Stimulated activated naive CD4-positive, alpha-beta T cell (primary cell): Measurements from ENCODE around the gene RADX.
"Not testable (repeated sequence)": the region's sequence is repeated elsewhere in the genome, so short reads cannot be mapped to it uniquely, and the experiment has no call there.

Experiments
- DNase-seq, 6 experiments: peaks; one replicate each; lab custom pipeline; 2025; lab: John Stamatoyannopoulos, UW

RADX gene, protein sequence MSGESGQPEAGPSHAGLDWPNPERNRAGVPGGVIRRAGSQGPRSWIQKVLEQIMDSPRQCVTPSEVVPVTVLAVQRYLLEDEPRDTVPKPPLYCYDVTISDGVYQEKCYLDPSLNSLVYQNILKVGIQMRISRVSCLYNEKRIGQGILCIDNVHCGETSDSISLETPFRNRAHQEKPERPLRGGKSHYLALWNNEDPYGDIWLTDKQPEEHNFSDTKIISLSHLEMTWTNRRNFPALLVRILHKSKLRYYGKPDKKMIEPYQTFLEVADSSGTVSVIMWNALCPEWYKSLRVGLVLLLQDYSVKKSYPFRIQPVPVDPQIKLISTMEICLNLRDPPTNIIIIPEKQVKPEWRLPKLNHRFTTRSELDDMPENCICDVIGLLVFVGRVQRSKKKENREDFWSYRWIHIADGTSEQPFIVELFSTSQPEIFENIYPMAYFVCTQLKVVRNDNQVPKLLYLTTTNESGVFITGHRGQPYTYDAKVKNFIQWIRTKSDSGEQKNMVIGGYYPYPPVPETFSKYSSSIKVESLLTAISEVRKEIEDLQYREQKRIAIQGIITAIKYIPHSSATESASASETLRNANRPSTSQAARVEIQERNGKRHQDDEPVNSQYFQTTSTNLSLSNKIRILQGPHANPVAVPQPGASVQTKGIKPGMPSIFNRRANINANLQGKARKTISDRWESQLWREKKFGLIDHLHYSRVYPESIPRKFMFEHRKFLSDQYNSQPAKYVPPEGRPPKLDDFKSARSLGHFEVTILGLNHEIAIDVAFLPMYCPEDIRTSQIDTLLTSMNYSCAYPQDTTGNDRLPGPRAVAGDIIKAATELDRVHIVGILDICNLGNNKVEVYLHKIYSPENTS

DNA sequence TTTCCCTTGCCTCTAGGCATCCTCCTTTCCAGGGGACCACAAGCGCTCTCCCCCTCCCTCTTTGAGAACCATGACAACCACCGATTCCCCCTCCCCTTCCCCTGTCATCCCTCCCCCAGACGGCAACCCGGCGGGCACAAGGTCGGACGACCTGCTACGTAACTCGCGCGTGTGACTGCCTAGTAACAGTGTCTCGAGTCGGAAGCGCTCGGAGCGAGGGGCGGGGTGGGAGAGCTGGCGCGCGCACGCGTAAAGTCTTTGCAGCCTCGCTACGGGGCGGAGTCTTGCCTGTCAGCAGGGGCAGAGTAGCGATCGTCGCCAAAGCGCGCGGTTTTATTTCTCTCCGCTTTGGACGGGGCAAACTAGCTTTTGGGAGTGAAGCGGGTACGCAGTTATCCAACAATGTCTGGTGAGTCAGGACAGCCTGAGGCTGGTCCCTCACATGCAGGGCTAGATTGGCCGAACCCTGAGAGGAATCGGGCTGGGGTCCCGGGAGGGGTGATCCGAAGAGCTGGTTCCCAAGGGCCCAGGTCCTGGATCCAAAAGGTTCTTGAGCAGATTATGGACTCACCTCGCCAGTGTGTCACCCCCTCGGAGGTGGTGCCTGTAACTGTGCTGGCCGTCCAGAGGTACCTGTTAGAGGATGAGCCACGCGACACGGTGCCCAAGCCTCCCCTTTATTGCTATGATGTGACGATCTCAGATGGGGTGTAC, at the start of gene RADX:
Gene RADX, plus strand, starts transcription at position 300 of the 714 bp plus-strand sequence. Its CDS starts 103 bp downstream, at position 403.
- peak; percentile 76 to 87 (median 82) for DNase-seq

DNA sequence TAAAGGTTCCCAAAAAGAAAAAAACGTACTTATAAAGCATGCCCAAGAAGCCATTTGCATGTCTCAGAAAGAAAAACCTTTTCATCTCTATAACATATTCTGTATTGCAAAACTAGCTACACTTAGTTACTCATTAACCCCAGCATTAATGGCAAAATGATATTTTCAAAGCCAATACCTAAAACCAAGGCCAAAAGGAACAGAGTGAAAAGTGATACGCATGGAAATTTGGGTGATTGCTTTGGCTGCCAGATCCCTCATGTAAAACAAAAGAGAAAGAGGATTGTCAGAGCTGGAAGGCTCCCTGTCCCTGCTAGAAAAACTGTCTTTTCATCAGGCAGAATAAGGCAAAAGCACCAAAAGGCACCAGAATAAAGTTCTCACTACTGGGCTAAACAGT, 46.8 kb upstream of the RADX start:
- DNase-seq, result no peak

DNA sequence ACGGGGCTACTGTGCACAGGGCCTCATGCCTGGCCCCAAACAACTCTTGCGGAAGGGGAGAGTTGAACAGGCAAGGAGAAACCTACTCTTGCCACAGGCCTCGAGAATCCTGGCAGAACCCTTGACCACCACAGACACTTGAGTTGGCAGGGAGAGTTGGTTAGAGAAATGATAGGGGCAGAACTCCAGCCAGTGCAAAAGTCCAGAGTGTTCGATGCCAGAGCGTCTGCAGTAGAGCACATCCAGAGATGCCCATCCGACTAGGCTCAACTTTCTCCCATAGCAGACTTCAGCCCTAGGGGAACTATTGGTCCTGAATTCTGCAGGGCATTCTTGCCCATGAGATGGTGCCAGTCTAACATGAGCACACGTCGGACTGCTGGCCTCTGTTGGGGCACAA, 45.4 kb upstream of the RADX start:
- no peak for DNase-seq

DNA sequence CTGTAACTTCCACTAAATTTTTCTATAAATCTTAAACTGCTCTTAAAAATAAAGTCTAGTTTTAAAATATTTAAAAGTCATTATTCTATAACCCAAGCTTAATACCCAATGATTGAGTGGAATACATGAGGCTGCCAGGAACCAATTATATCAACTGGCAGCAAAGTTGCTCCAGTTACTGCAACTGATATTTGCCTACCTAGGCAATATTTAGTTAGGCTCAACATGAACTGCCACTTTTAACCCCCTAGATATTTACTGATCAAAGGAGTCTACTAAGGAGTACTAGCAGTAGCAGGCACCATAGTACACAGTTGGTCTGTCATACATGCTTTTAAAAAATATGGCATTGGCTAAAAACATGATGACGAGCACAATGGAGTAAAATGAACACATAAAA, 29.9 kb upstream of the RADX start:
- DNase-seq, result no peak

DNA sequence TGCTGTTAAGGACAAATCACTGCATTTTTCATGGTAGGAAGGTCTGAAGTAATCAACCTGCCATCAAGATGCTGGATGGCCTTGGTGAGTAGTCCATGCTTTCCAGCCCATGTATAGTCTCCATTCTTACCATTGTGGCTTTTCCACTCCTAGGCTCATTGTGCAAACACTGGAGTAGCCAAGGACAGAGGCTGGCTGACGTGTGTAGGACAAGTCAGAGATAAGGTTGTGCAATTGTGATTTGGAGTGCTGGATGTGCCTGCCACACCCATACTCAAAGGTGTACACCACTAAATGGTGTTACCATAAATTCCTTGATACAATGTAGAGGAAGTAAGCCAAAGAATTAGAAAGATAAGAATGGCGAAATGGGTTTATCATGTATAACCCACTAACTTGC, 26.3 kb upstream of the RADX start:
- no peak for DNase-seq

DNA sequence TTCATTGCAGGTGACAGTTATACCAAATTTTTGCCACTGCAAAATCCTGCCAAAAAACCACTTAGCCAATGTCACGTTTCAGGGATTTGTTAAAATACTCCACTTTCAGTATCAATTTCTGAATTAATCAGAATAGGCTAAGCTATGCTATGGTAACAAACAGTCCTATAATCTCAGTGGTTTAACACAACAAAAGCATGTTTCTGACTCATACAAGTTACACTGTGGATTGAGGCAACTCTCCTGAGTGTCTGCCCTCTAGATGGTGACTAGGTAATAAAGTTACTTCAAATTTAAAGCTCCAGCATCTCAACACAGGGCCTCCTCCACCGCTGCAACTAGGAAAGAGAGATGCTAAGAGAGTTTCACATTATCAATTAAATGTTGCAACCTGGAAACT, 23.0 kb upstream of the RADX start:
- no peak for DNase-seq

DNA sequence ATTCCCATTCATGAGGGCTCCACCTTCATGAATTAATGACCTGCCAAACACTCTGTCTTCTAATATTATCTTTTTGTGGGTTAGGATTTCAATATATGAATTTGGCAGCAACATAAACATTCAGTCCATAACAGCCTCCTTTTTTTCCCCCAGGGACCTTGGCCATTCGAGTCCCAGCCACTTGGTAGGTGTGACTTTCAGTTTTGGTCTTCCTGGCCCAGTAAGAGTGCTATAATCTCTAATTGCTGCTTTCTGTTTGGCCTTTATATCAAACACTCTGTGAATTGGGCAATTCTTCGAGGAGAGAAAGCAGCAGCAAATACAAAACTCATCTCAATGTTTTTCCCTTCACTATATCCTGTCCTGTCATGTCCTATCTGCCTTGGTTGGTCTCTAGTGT, 12.4 kb upstream of the RADX start:
- DNase-seq, result no peak

DNA sequence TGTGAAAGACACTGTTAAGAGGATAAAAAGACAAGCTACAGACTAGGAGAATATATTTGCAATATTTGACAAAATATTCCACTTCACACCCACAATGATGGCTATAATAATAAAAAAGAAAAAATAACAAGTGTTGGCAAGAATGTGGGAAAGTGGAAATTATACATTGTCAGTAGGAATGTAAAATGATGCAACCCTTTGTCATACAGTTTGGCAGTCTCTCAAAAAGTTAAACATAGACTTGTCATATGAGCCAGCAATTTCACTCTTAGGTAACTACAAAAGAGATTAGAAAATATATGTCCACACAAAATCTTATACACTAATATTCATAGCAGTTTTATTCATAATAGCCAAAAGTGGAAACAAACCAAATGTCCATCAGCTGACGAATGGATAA, 5.2 kb upstream of the RADX start:
- DNase-seq, result no peak

DNA sequence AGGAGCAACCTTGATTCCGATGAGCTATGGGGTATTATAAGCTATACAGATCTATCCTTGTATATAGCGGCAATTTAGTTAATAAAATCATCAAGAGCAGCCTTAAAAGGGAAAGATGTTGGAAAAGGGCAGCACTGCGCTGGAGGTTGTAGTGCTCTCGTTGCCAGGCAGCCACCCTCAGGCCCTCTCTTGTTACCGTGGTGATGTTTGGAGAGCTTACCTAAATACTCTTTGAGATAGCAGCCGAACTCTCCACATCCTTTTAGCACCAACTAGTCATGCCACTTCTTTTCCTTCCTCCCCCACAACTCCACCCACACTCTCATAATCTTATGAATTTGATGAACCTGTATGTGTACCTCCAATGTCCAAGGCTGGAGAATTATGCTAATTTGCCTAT, 3.8 kb upstream of the RADX start:
- peak in 5 of 6 experiments; percentile 0 to 20 (median 10) for DNase-seq

DNA sequence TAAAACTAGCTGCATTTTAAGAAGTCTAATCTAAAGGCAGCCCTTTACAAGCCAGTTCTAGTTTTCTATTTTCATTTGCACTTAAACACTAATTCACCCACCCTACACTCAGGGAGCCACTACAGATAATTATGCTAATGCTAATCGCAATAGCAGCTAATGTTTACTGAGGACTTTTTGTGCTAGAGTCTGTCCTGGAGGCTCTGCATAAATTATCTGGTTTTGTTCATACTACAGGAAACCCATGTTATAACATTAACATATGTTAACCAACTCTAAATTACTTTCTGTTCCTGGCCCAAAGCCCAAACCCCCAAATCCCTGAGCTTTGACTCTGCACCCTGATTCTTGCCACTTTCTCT, 480 bp upstream of the RADX start:
- DNase-seq, result no peak

DNA sequence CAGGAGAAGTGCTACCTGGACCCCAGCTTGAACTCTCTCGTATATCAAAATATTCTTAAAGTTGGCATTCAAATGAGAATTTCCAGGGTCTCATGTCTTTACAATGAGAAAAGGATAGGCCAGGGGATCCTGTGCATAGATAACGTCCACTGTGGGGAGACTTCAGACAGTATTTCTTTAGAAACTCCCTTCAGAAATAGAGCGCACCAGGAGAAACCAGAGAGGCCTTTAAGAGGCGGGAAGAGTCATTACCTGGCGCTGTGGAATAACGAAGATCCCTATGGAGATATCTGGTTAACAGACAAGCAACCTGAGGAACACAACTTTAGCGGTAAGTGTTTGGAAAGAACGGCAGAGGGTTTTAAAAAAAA, 600 bp downstream of the RADX start:
- DNase-seq, result peak in 1 of 6 experiments; percentile 17

DNA sequence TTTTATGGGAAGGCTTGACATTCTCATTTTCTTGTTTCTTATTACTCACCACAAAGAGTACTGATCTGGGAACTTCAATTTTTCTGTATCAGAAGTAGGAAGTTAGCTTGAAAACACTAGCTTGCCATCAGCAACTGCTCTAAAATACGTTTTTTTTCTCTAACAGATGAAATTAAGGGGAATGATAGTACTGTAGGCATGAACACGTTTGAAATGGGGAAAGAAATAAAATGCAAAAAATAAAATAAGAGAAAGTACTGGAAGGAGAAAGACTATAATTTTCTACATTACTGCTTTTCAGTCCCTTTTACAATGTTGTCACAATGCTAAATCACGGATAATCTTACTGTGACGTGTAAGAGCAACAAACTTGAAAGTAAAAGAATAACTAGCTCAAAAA, 1.5 kb downstream of the RADX start:
- no peak for DNase-seq

DNA sequence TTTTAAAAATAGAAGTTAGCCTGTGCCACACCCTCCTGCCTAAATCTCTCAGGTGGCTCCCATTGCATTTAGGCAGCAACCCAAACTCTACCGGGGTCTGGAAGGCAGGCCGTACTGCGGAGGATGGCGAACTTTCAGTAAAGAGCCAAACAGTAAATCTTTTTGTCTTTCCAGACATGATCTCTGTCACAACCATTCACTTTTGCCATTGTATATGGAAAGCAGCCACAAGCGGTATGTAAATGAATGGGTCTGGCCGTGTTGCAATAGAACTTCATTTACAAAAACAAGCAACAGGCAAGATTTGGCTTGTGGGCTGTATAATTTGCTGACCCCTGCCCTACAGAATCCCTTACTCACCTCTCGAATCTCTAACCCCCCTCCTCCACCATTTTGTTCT, 3.3 kb downstream of the RADX start:
- DNase-seq, result no peak

DNA sequence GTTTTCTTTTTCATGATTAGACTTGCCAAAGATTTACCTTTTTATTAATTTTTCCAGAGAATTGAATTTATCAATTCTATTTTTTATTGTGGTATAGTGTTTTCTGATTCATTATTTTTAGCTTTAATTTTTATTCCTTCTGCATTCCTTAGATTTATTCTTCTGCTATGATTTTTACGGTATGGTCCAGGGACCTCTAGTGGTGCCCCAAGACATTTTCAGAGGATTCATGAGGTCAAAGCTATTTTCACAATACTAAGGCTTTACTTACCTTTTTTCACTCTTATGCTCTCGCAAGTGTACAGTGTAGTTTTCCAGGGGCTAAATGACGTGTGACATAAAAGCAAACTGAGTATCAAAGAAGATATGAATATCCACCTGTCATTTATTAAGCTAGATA, 8.0 kb downstream of the RADX start:
- no peak for DNase-seq

DNA sequence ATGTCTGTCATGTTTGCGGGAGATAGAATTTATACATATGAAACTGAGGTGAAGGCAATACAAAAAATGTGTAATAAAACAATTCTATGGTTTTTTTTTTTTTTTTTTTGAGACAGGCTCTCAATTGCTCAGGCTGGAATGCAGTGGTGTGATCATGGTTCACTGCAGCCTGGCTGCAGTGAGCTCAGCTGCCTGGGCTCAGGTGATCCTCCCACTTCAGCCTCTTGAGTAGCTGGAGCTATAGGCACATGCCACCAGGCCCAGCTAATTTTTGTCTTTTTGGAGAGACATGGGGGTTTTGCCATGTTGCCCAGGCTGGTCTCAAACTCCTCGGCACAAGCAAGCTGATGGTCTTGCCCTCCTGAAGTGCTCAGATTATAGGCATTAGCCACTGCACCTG, 10.1 kb downstream of the RADX start:
- DNase-seq, result no peak

DNA sequence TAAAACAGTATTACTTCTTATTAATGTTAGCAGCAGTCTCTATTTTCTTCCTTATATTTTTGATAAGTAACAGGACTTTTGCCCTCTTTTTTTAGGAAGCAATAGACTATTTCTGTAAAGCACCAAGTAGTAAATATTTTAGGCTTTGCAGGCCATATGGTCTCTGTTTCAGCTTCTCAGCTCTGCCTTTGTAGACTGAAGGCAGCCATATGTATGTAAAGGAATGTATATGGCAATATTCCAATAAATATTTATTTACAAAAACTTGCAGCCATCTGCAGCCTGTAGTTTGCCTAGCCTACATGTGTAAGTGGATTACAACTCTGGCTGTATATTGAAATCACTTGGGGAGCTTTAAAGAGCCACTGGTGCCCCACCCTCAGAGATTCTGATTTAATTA, 15.0 kb downstream of the RADX start:
- no peak for DNase-seq

DNA sequence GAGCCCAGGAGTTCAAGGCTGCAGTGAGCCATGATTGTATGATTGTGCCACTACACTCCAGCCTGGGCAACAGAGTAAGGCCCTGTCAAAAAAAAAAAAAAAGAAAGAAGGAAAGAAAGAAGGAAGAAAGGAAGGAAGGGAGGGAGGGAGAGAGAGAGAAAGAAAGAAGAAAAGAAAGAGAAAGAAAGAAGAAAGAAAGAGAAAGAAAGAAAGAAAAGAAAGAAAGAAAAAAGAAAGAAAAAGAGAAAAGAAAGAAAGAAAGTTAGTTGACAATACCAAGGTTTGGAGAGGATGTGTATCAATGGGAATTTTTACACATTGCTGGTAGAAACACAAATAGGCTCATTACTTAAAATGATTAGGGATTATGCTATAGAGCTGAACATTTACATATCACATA, 19.8 kb downstream of the RADX start:
- DNase-seq, result no peak

DNA sequence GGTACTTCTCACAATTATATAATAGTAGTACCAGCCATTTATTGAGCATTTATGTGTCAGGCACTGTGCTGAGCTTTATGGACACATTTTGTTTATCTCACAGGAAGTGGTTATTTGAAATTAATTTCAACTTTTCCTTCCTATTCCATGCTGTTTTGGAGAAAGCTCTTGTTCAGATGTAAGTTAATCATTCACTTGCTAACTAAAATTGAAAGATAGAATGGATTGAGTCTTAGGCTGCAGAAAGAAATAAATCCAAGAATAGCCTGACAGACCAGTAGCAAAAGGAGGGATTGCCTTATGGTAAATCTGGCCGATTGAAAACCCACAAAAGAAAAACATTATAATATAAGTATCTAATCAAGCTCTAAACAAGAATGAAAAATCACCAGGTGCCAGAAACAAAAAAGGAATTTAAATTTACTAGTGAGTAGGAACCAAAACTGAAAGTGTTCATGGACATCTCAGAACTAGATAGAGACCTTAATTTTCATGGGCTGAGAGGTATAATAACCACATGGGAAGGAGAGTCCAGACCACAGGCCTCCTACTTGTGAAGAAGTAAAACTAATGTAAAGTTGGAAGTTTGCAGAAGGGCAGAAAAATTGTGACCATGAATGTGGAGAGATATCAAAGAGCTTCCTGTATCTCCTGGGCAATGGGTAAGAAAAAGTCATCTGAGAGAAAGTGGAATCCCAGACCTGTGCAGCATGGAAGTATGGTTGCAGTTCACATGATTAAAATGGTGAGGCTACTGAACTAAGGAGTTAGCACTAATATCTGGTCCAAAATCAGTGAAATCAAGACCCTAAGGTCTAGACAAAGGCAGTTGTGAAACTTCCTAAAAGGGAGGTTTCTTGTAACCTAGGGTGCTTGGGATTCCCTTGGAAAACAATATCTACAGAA, 38.0 kb downstream of the RADX start:
- no peak for DNase-seq

DNA sequence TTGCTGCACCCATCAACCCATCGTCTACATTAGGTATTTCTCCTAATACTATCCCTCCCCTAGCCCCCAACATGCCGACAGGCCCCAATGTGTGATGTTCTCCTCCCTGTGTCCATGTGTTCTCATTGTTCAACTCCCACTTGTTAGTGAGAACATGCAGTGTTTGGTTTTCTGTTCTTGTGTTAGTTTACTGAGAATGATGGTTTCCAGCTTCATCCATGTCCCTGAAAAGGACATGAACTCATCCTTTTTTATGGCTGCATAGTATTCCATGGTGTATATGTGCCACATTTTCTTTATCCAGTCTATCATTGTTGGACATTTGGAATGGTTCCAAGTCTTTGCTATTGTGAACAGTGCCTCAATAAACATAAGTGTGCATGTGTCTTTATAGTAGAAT, 41.8 kb downstream of the RADX start:
- DNase-seq, result not testable (repeated sequence)

DNA sequence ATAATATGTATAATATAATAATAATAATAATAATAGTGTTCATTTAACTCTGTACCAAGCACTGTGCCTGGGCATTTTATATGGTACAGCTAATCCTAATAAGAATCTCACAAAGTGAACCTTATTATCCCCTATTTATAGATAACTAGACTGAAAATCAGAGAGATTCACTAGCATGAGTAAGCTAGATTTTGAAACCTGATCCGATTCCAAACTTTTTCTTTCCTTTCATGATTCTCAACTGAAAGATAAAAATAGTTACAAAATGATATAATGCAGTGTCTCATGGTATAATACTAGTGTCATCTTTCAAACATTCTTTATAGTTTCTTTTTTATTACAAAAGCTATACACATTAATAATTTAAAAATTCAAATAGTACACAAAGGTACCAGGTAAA, 58.9 kb downstream of the RADX start:
- no peak for DNase-seq

DNA sequence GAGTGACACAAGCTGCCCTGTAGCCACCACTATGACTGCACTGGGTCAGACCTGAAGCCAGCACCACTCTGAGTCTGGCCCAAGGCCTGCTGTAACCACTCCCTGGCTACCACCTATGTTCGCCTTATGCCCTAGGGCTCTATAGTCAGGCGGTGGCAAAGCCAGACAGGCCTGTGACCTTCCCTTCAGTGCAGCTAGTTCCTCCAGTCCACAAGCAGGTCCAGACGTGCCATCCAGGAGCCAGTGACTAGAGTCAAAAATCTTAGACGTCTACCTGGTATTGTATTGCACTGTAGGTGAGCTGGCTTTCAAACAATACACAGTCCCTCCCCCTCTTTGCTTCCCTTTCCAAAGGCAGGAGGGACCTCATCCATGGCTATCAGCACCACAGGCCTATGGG, 60.7 kb downstream of the RADX start:
- no peak for DNase-seq

DNA sequence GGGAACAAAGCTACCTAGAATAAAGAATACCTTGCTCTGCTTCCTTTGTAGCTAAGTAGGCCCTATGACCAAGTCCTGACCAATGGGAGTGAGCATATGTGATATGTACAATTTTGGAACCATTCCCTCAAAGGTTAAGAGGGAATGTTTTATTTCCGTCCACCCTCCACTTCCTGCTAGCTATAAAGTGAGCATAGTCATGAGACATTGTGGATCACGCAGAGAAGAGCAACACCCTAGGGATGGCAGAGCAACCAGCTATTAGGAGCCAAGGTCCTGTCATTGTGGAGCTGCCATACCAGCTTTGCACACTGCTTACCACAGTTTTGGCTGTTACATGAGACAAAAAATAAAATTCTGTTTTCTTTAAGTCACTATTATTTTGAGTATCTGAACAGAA, 68.9 kb downstream of the RADX start:
- DNase-seq, result no peak
